ENCODE measurements around the gene C3.
"Not testable (repeated sequence)": the region's sequence is repeated elsewhere in the genome, so short reads cannot be mapped to it uniquely, and the experiment has no call there.

Gene C3

DNA sequence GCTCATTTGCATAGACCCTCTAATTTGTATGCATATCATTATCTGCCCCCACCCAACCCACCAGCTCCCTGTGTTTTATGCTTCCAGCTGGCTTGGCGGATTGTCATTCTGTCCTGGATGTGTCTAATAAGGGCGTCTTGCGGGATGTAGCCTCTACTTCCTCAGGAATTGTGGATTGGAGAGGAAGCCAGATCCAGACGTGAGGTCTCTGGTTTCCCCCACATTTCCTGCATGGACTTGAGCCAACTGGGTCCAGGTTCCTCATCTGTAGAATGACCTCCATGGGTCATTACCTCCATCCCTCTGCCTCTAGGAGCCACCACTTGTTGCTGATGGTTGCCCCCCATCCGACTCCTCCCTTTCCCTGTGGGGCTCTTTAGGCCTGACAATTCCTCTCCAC, 57.7 kb downstream of the C3 start:
- no peak for DNase-seq (ENCODE audit: low read depth)

DNA sequence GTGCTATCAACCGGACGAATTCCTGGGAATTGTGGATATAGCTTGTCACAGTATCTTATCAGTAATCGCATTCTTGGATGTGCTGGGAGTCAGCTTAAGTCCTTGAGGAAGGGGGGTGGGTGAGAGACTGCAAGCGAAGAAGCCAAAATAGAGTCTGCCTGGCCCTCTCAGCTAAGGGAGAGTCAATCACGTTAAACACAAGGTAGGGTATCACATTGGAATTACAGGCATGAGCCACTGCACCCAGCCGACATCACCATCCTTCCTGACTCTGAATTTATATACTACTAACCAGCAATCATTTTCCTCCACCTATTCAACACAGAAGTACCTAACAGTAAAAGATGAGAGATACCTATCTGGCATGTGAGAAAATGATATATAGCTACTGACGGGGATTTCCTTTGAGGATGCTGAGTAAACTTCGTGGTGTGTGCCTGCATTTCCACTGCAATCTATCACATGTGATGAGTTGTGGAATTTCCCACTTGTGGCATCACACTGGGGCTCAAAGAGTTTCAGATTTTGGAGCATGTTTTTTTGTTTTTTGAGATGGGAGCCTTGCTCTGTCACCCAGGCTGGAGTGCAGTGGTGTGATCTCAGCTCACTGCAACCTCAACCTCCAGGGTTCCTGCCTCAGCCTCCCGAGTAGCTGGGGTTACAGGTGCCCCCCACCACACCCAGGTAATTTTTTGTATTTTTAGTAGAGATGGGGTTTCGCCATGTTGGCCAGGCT, 58.8 kb downstream of the C3 start:
- not testable (repeated sequence) for DNase-seq (ENCODE audit: low read depth)

DNA sequence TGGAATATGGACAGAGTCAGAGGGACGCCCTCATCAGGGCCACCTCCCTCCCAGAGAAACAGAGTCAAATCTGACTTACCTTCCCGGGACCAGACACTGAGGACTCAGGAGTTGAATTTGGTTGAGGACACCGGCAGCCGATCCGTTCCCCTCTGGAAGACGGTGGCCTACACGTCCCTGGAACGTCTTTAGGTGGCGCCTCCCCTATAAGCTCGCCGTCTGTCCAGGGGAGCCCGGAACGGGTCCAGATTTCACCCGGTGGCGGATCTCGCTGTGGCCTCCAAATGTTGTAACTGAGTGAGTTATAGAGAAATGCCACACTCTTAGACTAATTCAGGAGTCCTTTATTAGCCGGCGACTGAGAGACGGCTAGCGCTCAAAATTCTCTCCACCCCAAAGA, 59.5 kb downstream of the C3 start:
- DNase-seq (ENCODE audit: low read depth), result no peak

DNA sequence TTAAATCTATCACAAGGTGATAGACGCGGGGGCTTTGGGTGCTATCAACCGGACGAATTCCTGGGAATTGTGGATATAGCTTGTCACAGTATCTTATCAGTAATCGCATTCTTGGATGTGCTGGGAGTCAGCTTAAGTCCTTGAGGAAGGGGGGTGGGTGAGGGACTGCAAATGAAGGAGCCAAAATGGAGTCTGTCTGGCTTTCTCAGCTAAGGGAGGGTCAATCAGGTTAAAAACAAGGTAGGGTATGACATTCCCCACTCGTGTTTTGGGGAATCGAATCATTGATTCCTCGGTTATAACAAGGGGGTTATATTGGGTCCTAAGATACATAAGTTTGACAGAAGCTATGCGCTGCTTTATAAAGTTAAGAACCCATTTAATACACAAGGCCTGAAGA, 64.1 kb downstream of the C3 start:
- not testable (repeated sequence) for DNase-seq (ENCODE audit: low read depth)

DNA sequence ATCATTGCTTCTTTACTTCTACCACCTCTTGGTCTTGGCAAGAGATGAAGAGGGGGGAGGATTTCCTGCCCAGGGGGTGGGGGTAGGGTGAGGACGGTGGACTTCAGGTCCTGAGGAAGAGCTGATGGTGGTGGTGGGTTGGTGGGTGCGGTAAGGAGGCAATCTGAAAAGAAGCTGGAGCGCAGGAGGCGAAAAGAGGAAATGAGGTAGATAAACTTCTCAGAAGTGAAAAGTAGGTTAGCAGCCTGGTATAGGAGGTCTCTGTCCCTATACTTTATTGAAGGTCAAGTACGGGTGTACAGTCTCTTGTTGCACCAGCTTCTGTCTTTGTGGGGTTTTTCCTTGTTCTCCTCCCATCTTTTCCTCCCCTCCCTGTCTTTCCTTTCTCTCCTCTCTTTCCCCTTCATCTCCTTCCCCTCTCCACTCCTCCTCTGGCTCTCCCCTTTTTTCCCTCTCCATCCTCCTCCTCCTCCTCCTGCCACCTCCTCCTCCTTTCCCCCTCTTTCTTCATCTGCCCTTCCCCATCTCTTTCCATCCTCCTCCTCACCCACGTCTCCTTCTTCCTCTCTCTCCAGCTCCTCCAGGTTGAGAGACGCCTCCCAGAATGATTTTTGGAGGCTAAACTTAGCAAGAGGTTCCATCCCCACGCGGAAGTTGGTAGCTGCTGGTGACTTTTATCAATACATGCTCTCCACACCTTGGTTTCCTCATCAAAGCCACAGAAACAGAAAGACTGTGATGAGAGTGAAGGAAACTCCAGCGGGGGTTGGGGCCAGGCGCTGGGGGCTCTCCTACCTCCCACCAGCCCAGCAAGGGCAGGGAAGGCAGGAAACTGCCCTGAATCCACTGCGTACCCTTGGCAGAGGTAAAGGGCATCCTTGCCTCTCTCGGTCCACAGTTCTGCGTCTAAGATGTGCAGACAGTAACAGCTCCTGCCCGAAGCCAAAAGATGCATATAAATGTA, 65.8 kb downstream of the C3 start:
- no peak for DNase-seq (ENCODE audit: low read depth)

DNA sequence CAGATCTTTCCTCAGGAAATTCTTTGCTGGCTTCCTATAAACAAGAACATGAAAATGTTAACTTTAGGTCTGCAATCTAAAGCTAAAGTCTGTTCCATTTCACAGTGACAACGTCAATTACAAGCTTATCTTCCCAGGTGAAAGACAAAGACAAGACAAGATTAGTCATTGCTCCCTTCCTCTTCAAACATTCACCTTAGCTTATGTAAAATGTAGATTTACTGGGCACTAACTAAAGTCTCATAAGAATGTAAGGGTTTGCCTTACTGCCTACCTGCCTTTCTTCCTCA, 67.7 kb downstream of the C3 start:
- DNase-seq (ENCODE audit: low read depth), result no peak

DNA sequence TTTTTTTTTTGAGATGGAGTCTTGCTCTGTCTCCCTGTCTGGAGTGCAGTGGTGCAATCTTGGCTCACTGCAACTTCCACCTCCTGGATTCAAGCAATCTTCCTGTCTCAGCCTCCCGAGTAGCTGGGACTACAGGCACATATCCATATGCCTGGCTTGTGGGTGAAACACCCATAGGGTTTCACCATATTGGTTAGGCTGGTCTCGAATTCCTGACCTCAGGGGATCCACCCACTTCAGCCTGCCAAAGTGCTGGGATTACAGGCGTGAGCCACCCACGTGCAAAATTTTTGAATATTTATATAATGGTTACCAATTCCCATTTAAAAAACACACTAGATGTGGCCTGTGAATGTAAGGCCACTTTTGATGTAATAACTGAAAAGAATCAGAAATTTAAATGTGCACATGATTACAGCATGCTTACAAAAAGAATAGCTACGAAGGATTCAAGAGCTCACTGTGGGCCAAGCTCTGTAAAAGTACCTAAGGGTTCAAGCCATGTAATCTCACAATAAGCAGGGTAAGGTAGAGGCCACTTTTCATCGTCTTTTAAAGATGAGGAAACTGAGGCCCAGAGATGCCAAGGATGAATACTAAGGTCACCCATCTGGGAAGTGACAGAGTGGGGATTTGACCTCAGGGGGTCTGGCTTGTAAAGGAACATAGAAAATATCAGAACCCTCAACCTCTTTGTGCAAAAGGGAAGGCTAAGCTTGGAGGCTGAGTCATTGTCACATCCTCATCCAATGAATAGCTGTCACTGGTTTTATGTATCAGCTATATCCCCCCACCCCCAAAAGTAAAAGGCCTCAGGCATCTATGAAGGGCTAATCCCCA, 68.3 kb downstream of the C3 start:
- no peak for DNase-seq (ENCODE audit: low read depth)

DNA sequence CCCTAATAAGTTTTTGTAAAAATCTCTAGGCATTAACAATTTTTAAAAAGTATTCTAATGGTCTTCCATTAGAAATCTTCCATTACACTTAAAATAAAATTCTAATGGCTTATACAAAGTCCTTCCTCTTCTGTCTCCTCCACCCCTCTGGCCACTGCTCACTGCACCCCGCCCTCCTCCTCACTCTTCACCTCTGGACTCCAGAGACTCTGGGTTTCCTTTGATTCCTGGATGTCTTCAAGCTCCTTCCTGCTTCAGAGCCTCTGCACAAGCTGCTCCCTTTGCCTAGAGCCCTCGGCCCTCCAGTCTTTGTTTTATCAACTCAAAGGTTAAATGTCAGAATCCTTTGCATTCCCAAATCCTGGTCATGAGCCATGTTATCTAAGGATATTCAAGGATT, 71.3 kb downstream of the C3 start:
- no peak for DNase-seq (ENCODE audit: low read depth)

DNA sequence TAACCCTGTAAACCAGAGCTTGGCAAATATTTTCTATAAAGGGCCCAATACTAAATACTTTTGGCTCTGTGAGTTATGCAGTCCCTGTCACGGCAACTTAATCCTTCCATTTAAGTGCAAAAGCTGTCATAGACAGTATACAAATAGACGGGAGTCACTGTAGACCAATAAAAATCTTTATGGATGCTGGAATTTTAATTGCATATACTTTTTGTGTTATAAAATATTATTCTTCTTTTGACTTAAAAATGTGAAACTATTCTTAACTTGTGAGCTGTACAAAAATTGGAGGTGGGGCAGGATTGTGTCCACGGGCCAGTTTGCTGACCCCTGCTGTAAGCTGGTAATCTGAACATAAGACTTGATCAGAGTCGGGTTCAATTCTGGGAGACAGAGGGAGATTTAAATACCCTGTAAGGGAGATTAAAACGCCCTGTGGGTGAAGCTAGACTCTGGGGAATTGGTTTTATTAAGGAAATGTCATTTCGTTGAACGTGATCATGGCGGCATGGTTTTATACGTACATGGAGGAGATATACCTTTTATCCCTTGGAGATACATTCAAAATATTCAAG, 72.2 kb downstream of the C3 start:
- no peak for DNase-seq (ENCODE audit: low read depth)

DNA sequence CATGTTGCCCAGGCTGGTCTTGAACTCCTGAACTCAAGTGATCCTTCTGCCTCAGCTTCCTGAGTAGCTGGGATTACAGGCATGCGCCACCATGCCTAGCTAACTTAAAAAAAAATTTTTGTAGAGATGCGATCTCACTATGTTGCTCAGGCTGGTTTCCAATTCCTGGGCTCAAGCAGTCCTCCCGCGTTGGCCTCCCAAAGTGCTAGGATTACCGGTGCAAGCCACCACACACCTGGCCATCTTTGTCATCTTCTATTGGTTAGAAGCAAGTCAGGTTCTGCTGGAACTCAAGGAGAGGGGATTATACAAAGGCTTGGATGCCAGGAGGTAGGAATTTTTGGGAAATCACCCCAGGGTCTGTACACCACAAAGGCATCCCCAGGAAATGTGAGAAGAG, 75.7 kb downstream of the C3 start:
- no peak for DNase-seq (ENCODE audit: low read depth)

DNA sequence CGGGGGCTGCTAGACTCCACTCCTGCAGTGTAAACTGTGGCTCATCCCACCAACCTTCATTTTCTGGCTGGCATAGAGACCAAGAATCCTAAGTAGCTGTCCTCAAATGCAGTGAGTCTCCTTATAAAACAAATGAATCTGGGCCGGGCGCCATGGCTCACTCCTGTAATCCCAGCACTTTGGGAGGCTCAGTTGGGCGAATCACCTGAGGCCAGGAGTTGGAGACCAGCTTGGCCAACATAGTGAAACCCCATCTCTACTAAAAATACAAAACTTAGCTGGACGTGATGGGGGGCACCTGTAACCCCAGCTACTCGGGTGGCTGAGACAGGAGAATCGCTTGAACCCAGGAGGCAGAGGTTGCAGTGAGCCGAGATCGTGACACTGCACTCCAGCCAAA, 80.1 kb downstream of the C3 start:
- DNase-seq (ENCODE audit: low read depth), result not testable (repeated sequence)

DNA sequence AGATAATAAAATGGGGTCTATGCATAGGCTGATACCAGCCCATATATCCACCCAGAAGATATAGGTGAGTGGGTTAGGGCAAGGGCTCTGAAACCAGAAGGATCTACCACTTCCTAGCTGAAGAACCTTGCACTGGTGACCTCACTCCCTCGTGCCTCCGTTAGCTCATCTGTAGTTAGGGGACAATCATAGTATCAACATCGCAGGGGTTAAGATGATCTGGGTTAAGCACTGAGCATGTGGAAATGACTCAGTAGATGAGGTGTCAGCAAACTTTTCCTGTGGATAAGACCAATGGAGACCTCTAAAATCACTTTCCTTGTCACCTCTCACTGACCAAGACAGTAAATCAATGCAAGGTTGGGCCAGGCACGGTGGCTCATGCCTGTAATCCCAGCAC, 81.0 kb downstream of the C3 start:
- no peak for DNase-seq (ENCODE audit: low read depth)

DNA sequence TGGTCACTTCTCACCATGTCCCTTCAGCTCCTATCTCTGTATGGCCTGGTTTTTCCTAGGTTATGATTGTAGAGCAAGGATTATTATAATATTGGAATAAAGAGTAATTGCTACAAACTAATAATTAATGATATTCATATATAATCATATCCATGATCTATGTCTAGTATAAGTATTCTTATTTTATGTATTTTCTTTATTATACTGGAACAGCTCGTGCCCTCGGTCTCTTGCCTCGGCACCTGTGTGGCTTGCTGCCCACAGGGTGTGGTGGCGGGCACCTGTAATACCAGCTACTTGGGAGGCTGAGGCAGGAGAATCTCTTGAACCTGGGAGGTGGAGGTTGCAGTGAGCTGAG, 87.0 kb downstream of the C3 start:
- DNase-seq (ENCODE audit: low read depth), result not testable (repeated sequence)

DNA sequence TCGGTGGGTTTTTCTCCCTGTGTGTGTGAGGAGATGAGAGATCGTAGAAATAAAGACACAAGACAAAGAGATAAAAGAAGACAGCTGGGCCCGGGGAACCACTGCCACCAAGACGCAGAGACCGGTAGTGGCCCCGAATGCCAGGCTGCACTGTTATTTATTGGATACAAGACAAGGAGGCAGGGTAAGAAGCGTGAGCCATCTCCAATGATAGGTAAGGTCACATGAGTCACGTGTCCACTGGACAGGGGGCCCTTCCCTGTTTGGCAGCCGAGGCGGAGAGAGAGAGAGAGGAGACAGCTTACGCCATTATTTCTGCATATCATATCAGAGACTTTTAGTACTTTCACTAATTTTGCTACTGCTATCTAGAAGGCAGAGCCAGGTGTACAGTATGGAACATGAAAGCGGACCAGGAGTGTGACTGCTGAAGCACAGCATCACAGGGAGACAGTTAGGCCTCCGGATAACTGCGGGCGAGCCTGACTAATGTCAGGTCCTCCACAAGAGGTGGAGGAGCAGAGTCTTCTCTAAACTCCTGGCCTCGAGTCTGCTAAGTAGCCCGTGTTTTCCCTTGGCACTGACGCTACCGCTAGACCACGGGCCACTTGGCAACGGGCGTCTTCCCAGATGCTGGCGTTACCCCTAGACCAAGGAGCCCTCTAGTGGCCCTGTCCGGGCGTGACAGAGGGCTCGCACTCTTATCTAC, 87.5 kb downstream of the C3 start:
- peak; percentile 44 for DNase-seq (ENCODE audit: low read depth)

DNA sequence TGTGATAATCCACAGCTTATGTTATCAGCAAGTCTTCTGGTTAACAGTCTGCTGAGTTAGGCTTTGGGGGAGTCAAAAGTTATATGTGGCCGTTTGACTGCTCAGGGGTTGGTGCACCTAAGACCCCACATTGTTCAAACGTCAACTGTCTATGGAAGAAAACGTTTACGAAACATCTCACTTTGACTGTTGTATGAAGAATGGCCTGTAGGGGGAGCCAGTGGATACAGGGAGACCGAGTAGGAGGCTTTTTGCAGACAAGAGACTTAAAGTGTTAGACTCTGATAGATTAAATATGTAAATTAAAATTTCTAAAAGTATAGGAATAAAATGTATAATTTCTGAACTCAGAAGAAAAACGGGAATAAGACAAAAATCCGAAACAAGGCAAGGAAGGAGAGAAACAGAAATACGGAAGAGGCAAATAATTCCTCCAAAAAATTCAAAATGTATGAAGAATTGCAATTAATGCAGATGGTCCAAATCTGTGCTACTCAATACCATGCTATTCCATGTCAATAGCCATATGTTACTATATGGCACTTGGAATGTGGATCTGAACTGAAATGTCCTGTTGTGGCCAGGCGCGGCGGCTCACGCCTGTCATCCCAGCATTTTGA, 88.3 kb downstream of the C3 start:
- DNase-seq (ENCODE audit: low read depth), result peak; percentile 57

All from stromal cell of bone marrow (primary cell).